Tibial nerve (tissue), 4 donors: Measurements from ENCODE around the gene CHPF. TPM values are rescaled to one million over a fixed set of nuclear protein-coding genes. Genes with fewer than 3 reads are reported as not detected.

ENCODE experiments used
- DNase-seq, 2 donors: peaks; one replicate each; pipeline ENCODE4 v3.0.0-alpha.2; 2019; ENCODE audit warnings: low spot score in 2 of 2
- H3K27ac ChIP-seq, 4 donors: fragments of 200-600 bp; sonication (generic) in 3 of 4; one replicate each; pipeline ENCODE4 v1.5.1; 2017 to 2019; ENCODE audit warnings: mild to moderate bottlenecking in 1 of 4
- H3K27me3 ChIP-seq, 2 donors: fragments of 200-600 bp; sonication (generic) in 1 of 2; one replicate each; pipeline versions ENCODE4 v1.5.1 to v1.6.0; 2017 to 2019
- H3K36me3 ChIP-seq, 3 donors: fragments of 200-600 bp; sonication (generic); one replicate each; pipeline ENCODE4 v1.5.1; 2018 to 2019
- H3K4me1 ChIP-seq, 4 donors: fragments of 200-600 bp; sonication (generic) in 3 of 4; one replicate each; pipeline ENCODE4 v1.5.1; 2017 to 2019
- H3K4me3 ChIP-seq, 4 donors: fragments of 200-600 bp; sonication (generic) in 3 of 4; one replicate each; pipeline ENCODE4 v1.5.1; 2017 to 2019; ENCODE audit warnings: mild to moderate bottlenecking in 1 of 4, moderate library complexity in 1 of 4
- H3K9me3 ChIP-seq, 4 donors: fragments of 200-600 bp; sonication (generic) in 3 of 4; one replicate each; pipeline ENCODE4 v1.5.1; 2017 to 2019
- EP300 ChIP-seq, 2 donors: sonication (generic); formaldehyde crosslinking; IDR thresholded peaks; one replicate each; pipeline ENCODE4 v1.6.1; 2017; ENCODE audit warnings: antibody characterized with exemption in 2 of 2, mild to moderate bottlenecking in 1 of 2
- POLR2A ChIP-seq, 2 donors: fragments of 450-650 bp; IDR thresholded peaks; one replicate each; pipeline ENCODE4 v1.6.1; 2017; ENCODE audit warnings: antibody characterized with exemption in 2 of 2, mild to moderate bottlenecking in 2 of 2, moderate library complexity in 2 of 2
- WGBS, 2 donors: methylation state at CpG; one replicate each; pipeline ENCODE4 v1.1.5; 2018; 5-methylcytosine and 5-hydroxymethylcytosine counted together
- total RNA-seq, 4 donors: library from RNA; depleted of rRNA; stranded (reverse); fragments of >200 nt; gene quantifications; one replicate each; pipeline ENCODE4 v1.1.0, GENCODE V29; 2016
- TF ChIP-seq, protein P1 (sequence below), 5 experiments: fragments of 200-600 bp in 3 of 5; fragments of 450-650 bp in 2 of 5; sonication (generic) in 3 of 5; IDR thresholded peaks; one replicate each; pipeline ENCODE4 v1.5.1; 2016 to 2019; ENCODE audit warnings: antibody characterized with exemption in 5 of 5, mild to moderate bottlenecking in 3 of 5, moderate library complexity in 2 of 5

Gene CHPF
- total RNA-seq, 4 donors from 2014 or later: 51.3 to 91.2 (median 62.9) TPM

DNA sequence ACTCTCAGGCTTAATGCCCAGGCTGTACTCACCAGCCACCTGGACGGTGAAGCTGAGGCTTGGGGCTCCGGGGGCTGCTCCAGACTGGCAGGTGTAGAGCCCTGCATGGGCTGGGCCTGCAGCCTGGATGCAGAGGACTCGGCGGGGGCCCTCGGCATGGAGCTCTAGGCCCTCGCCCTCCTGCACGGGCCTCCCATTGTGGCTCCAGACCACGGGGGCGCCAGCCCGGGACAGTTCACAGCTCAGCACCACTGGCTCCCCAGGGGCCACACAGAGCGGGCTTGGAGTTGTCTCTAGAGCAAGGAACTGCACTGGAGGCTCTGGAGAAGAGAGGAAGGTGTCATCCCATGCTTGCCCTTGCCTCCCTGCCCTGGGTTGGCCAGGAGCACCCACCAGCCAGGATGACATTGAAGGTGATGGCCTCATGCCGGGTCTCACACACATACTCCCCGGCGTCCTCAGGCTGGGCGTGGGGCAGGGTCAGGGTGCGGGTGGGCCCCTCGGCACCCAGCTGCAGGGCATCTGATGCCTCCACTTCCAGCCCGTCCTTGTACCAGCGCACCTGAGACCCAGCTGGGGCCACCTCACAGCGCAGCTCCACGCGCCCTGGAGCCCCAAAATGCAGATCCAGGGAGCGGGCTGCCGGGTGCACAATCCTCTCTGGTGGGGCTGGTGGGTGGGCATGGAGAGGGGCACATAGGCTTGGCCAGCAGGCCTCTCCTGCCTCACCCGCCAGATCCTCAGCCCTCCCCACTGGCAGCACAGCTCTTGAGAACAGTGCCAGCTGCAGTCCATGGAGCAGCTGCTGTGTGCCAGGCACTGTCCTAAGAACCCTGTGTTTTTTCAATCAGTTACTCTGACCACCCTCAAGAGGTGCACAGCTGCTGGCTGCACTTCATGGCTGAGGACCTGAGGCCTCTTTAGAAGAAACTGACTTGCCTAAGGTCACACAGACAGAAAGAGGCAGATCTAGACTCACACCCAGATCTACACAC lies 14.5 kb upstream of the CHPF start:
- TF ChIP-seq, protein P1, sequence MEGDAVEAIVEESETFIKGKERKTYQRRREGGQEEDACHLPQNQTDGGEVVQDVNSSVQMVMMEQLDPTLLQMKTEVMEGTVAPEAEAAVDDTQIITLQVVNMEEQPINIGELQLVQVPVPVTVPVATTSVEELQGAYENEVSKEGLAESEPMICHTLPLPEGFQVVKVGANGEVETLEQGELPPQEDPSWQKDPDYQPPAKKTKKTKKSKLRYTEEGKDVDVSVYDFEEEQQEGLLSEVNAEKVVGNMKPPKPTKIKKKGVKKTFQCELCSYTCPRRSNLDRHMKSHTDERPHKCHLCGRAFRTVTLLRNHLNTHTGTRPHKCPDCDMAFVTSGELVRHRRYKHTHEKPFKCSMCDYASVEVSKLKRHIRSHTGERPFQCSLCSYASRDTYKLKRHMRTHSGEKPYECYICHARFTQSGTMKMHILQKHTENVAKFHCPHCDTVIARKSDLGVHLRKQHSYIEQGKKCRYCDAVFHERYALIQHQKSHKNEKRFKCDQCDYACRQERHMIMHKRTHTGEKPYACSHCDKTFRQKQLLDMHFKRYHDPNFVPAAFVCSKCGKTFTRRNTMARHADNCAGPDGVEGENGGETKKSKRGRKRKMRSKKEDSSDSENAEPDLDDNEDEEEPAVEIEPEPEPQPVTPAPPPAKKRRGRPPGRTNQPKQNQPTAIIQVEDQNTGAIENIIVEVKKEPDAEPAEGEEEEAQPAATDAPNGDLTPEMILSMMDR (IDR thresholded peaks at IDR 0.05): no peak
- Histone ChIP-seq H3K27me3 (peaks cover 0 to 5% of the 10 kb centered on the region in 2 donors), H3K9me3 (no peaks in the 10 kb centered on the region), H3K36me3 (peaks cover 0 to 71% (median 0%) of the 10 kb centered on the region in 3 donors), H3K4me1 (peaks cover 0 to 12% (median 2%) of the 10 kb centered on the region in 4 donors), H3K27ac (no peak overlapping the region), H3K4me3 (no peak overlapping the region)
- WGBS, 2 donors: 92 to 93% methylated on average over 13 to 18 of the region's 25 CpGs
- DNase-seq: no peak

- DNase-seq: no peak
- H3K4me1 ChIP-seq: peaks cover 0 to 17% (median 7%) of the 10 kb centered on the region in 4 donors
- H3K9me3 ChIP-seq: no peaks in the 10 kb centered on the region
- TF ChIP-seq POLR2A (IDR thresholded peaks at IDR 0.05): no peak
- TF ChIP-seq, protein P1 (IDR thresholded peaks at IDR 0.05): no peak
- no peak for TF ChIP-seq EP300 (IDR thresholded peaks at IDR 0.05)
- H3K27ac ChIP-seq: no peak overlapping the region
- H3K36me3 ChIP-seq: peaks cover 0 to 64% (median 0%) of the 10 kb centered on the region in 3 donors
- 91 to 92% methylated on average over 20 to 21 of the region's 21 CpGs for WGBS, 2 donors
- H3K27me3 ChIP-seq: peaks cover 0 to 7% of the 10 kb centered on the region in 2 donors
- H3K4me3 ChIP-seq: no peak overlapping the region
These were observed 13.7 kb upstream of the CHPF start for GRCh38 chr2:219557320-219557719.

GRCh38 chr2:219556413-219556812 lies 12.8 kb upstream of the CHPF start:
- 74 to 89% methylated on average over 6 to 18 of the region's 19 CpGs for WGBS, 2 donors
- no peak for TF ChIP-seq POLR2A (IDR thresholded peaks at IDR 0.05)
- TF ChIP-seq, protein P1 (IDR thresholded peaks at IDR 0.05): no peak
- TF ChIP-seq EP300 (IDR thresholded peaks at IDR 0.05): no peak
- no peaks in the 10 kb centered on the region for H3K9me3 ChIP-seq
- peaks cover 0 to 56% (median 0%) of the 10 kb centered on the region in 3 donors for H3K36me3 ChIP-seq
- H3K27ac ChIP-seq: no peak overlapping the region
- peaks cover 0 to 7% of the 10 kb centered on the region in 2 donors for H3K27me3 ChIP-seq
- no peak for DNase-seq
- peaks cover 0 to 26% (median 14%) of the 10 kb centered on the region in 4 donors for H3K4me1 ChIP-seq
- no peak overlapping the region for H3K4me3 ChIP-seq

GRCh38 chr2:219555956-219556355 lies 12.3 kb upstream of the CHPF start:
- H3K4me1 ChIP-seq: peaks cover 0 to 29% (median 14%) of the 10 kb centered on the region in 4 donors
- H3K36me3 ChIP-seq: peaks cover 0 to 56% (median 0%) of the 10 kb centered on the region in 3 donors
- no peak for DNase-seq
- TF ChIP-seq EP300 (IDR thresholded peaks at IDR 0.05) (no peak), POLR2A (IDR thresholded peaks at IDR 0.05) (no peak)
- TF ChIP-seq, protein P1 (IDR thresholded peaks at IDR 0.05): no peak
- H3K4me3 ChIP-seq: no peak overlapping the region
- H3K9me3 ChIP-seq: no peaks in the 10 kb centered on the region
- no peak overlapping the region for H3K27ac ChIP-seq
- WGBS, 2 donors: 85 to 94% methylated on average over 12 to 18 of the region's 20 CpGs
- H3K27me3 ChIP-seq: peaks cover 0 to 7% of the 10 kb centered on the region in 2 donors

- peaks cover 0 to 25% (median 14%) of the 10 kb centered on the region in 4 donors for H3K4me1 ChIP-seq
- peaks cover 0 to 7% of the 10 kb centered on the region in 2 donors for H3K27me3 ChIP-seq
- TF ChIP-seq POLR2A (IDR thresholded peaks at IDR 0.05) (no peak), EP300 (IDR thresholded peaks at IDR 0.05) (no peak)
- TF ChIP-seq, protein P1 (IDR thresholded peaks at IDR 0.05): no peak
- no peak overlapping the region for H3K4me3 ChIP-seq
- peaks cover 0 to 62% (median 0%) of the 10 kb centered on the region in 3 donors for H3K36me3 ChIP-seq
- 89 to 91% methylated on average over 15 of the region's 15 CpGs for WGBS, 2 donors
- H3K9me3 ChIP-seq: no peaks in the 10 kb centered on the region
- no peak for DNase-seq
- H3K27ac ChIP-seq: no peak overlapping the region
These were observed 10.7 kb upstream of the CHPF start for GRCh38 chr2:219554350-219554749.
